Neutrophil (primary cell): ENCODE results near the gene MED12L.

ENCODE experiments used
- H3K27ac ChIP-seq: fragments of 200-600 bp; sonication (generic); 2 replicates; pipeline ENCODE4 v1.5.1; 2016; ENCODE audit warnings: mild to moderate bottlenecking, moderate library complexity
- H3K27me3 ChIP-seq: fragments of 200-600 bp; sonication (generic); 2 replicates; pipeline ENCODE4 v1.6.0; 2016; ENCODE audit warnings: mild to moderate bottlenecking
- H3K36me3 ChIP-seq: fragments of 200-600 bp; sonication (generic); 2 replicates; pipeline ENCODE4 v1.5.1; 2017
- H3K4me1 ChIP-seq, 2 experiments: fragments of 200-600 bp in 1 of 2; sonication (generic) in 1 of 2; 1 replicate in 1 of 2; 2 replicates in 1 of 2; pipeline versions ENCODE4 v1.5.1 to v1.6.1; 2013 to 2016; ENCODE audit warnings: low read depth in 1 of 2, low read length in 1 of 2, mild to moderate bottlenecking in 1 of 2, moderate library complexity in 1 of 2; ENCODE audit not compliant: control insufficient read depth in 1 of 2, insufficient read depth in 1 of 2
- H3K4me3 ChIP-seq, 2 experiments: fragments of 200-600 bp in 1 of 2; sonication (generic) in 1 of 2; 1 replicate in 1 of 2; 2 replicates in 1 of 2; pipeline ENCODE4 v1.5.1; 2013 to 2016; ENCODE audit warnings: low read depth in 1 of 2, low read length in 1 of 2, mild to moderate bottlenecking in 1 of 2, moderate library complexity in 1 of 2
- H3K9me3 ChIP-seq: fragments of 200-600 bp; sonication (generic); 2 replicates; pipeline ENCODE4 v1.5.1; 2016
- CTCF ChIP-seq: fragments of 200-600 bp; sonication (generic); IDR thresholded peaks from 2 replicates; pipeline ENCODE4 v1.5.1; 2016; ENCODE audit warnings: antibody characterized with exemption

MED12L gene

GRCh38 chr3:151093905-151094304 is 8.4 kb downstream of the MED12L start:
- no peak for TF ChIP-seq CTCF
- Histone ChIP-seq H3K27me3 (peaks cover under 1% of the 10 kb centered on the region), H3K9me3 (no peaks in the 10 kb centered on the region), H3K36me3 (no peaks in the 10 kb centered on the region), H3K27ac (no peak overlapping the region), H3K4me1 (no peaks in the 10 kb centered on the region), H3K4me3 (no peak overlapping the region)

- no peaks in the 10 kb centered on the region for H3K27me3 ChIP-seq
- H3K9me3 ChIP-seq, result no peaks in the 10 kb centered on the region
- no peaks in the 10 kb centered on the region for H3K4me1 ChIP-seq
- H3K36me3 ChIP-seq, result no peaks in the 10 kb centered on the region
- H3K4me3 ChIP-seq, result no peak overlapping the region
- H3K27ac ChIP-seq, result no peak overlapping the region
- no peak for TF ChIP-seq CTCF
These were observed 11.3 kb downstream of the MED12L start for GRCh38 chr3:151096716-151097115.

- Histone ChIP-seq H3K4me3 (no peak overlapping the region), H3K36me3 (no peaks in the 10 kb centered on the region), H3K27ac (no peak overlapping the region), H3K27me3 (no peaks in the 10 kb centered on the region), H3K4me1 (no peaks in the 10 kb centered on the region), H3K9me3 (no peaks in the 10 kb centered on the region)
- TF ChIP-seq CTCF, result no peak
These were observed 14.6 kb downstream of the MED12L start for GRCh38 chr3:151100076-151100475.

GRCh38 chr3:151101270-151101969 is 16.0 kb downstream of the MED12L start:
- no peak for TF ChIP-seq CTCF
- no peaks in the 10 kb centered on the region for H3K27me3 ChIP-seq
- no peaks in the 10 kb centered on the region for H3K36me3 ChIP-seq
- no peak overlapping the region for H3K27ac ChIP-seq
- H3K4me1 ChIP-seq, result no peaks in the 10 kb centered on the region
- no peak overlapping the region for H3K4me3 ChIP-seq
- H3K9me3 ChIP-seq, result no peaks in the 10 kb centered on the region

- Histone ChIP-seq H3K9me3 (no peaks in the 10 kb centered on the region), H3K4me3 (no peak overlapping the region), H3K27me3 (no peaks in the 10 kb centered on the region), H3K36me3 (no peaks in the 10 kb centered on the region), H3K4me1 (no peaks in the 10 kb centered on the region), H3K27ac (no peak overlapping the region)
- TF ChIP-seq CTCF, result no peak
These were observed 20.8 kb downstream of the MED12L start for GRCh38 chr3:151106311-151106710.

- Histone ChIP-seq H3K4me3 (no peak overlapping the region), H3K9me3 (no peaks in the 10 kb centered on the region), H3K36me3 (no peaks in the 10 kb centered on the region), H3K27ac (no peak overlapping the region), H3K4me1 (no peaks in the 10 kb centered on the region), H3K27me3 (no peaks in the 10 kb centered on the region)
- no peak for TF ChIP-seq CTCF
These were observed 21.7 kb downstream of the MED12L start for GRCh38 chr3:151107177-151107576.
